HL-60 (cell line): ENCODE results near the gene C2orf78.
A peak's percentile ranks its signal among the peaks of the same experiment; 100 is the strongest.
"Not testable (repeated sequence)": the region's sequence is repeated elsewhere in the genome, so short reads cannot be mapped to it uniquely, and the experiment has no call there.

ENCODE experiments used
- DNase-seq, 2 experiments: peaks; one replicate each; pipeline ENCODE4 v3.0.0-alpha.2; 2010 to 2020; ENCODE audit warnings: low read depth in 1 of 2, low spot score in 1 of 2
- H3K27ac ChIP-seq: fragments of 250-450 bp; sonication (Bioruptor Pico); replicated peaks from 2 replicates; pipeline ENCODE4 v1.5.1; 2020; ENCODE audit warnings: mild to moderate bottlenecking, moderate library complexity
- H3K27me3 ChIP-seq: fragments of 250-450 bp; sonication (Bioruptor Pico); 2 replicates; pipeline ENCODE4 v1.5.1; 2021; ENCODE audit warnings: mild to moderate bottlenecking, moderate library complexity; ENCODE audit not compliant: insufficient read depth, poor library complexity, severe bottlenecking
- H3K4me3 ChIP-seq: replicated peaks from 2 replicates; pipeline ENCODE4 v1.5.1; 2011; ENCODE audit warnings: mild to moderate bottlenecking, control low read depth, low read length; ENCODE audit not compliant: insufficient read depth
- CTCF ChIP-seq: IDR thresholded peaks from one replicate; pipeline ENCODE4 v1.5.1; 2011; ENCODE audit warnings: low read length, control low read depth, inconsistent platforms; ENCODE audit not compliant: insufficient read depth
- GABPA ChIP-seq: IDR thresholded peaks from 2 replicates; pipeline ENCODE4 v1.6.1; 2012; ENCODE audit warnings: low read depth
- POLR2AphosphoS5 ChIP-seq: IDR thresholded peaks from 2 replicates; pipeline ENCODE4 v1.6.1; 2012; ENCODE audit warnings: low read depth
- REST ChIP-seq: IDR thresholded peaks from 2 replicates; pipeline ENCODE4 v1.6.1; 2012; ENCODE audit warnings: low read depth; ENCODE audit not compliant: insufficient replicate concordance
- SPI1 ChIP-seq: IDR thresholded peaks from 2 replicates; pipeline ENCODE4 v1.6.1; 2012; ENCODE audit warnings: low read depth, mild to moderate bottlenecking, borderline replicate concordance

C2orf78 gene

DNA sequence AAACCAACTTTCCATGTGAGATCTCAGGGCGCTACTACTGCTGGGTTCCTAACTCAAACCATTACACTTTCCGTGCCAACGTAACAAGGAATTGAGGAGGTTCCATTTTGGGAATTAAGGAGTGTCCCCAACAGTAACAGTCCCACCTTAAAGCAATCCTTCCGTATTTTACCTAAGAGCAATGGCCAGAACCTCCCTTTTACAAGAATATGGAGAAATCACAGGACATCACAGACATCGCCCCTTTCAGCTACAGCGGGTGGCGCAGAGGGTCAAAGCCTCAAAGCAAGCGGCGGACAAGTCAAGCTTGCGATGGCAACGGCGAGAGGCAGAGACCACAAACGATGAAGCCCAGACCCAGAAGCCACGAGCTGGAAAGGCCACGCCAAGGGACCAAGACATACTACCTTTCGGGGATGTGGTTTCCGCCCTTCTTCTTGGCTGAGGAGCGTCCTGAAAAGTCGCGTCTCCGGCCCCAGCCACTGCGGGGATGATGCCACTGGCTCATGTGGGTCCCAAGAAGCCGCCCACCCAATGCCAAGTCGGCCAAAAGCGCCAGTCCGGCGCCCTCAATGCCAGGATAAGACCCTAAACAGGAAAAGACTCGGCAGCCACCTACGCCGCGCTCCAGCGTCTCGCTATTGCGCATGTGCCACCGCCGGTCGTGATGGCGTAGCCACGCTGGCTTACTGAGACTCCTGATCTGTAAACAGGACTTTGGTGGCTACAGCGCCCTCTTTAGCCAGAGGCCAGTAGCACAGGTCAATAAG lies 4.3 kb upstream of the C2orf78 start, which contains the start of gene DUSP11:
Gene DUSP11 (minus strand): TSS at position 637 of the 770 bp plus-strand sequence. CDS start 129 bp downstream, at position 508.
- H3K4me3 ChIP-seq, result peak within 1 kb of the TSS; percentile 86
- DNase-seq, result peak; percentile 84 to 97
- peak within 1 kb of the TSS; percentile 73 for H3K27ac ChIP-seq
- TF ChIP-seq SPI1 (no peak), CTCF (peak; percentile 87), GABPA (no peak), REST (no peak), POLR2AphosphoS5 (peak; percentile 75; the same call in 1 of the 2 replicates)
- no peaks in the 10 kb centered on the region for H3K27me3 ChIP-seq

DNA sequence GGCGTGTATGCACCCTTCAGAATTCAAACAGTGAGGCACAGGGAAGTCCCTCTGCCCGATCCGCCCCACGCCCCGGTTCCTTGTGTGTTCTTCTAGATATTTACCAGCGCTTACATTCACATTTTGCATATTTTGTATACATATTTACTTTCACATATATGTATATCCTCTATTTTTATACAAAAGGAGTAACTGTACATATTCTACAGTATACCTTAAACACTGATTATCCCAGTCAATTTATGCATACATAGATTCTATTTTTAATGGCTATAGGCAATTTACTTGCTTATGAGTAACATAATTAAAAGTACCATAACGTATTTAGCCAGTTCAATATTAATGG lies 3.8 kb upstream of the C2orf78 start:
- Histone ChIP-seq H3K4me3 (no peak overlapping the region; the same call in 1 of the 2 replicates), H3K27me3 (no peaks in the 10 kb centered on the region), H3K27ac (no peak overlapping the region)
- TF ChIP-seq POLR2AphosphoS5, result no peak
- TF ChIP-seq SPI1, result no peak
- TF ChIP-seq GABPA, result no peak
- no peak for TF ChIP-seq CTCF
- TF ChIP-seq REST, result no peak
- DNase-seq, result no peak

- not testable (repeated sequence) for H3K27me3 ChIP-seq, H3K4me3 ChIP-seq, DNase-seq, H3K27ac ChIP-seq
Observed at GRCh38 chr2:73783402-73783801, 581 bp upstream of the C2orf78 start.

GRCh38 chr2:73811878-73812277 lies 27.9 kb downstream of the C2orf78 start:
- Histone ChIP-seq H3K27ac (no peak overlapping the region), H3K27me3 (no peaks in the 10 kb centered on the region), H3K4me3 (no peak overlapping the region)
- no peak for TF ChIP-seq GABPA
- TF ChIP-seq CTCF, result no peak
- no peak for TF ChIP-seq REST
- no peak for TF ChIP-seq SPI1
- no peak for TF ChIP-seq POLR2AphosphoS5
- no peak for DNase-seq
